GM19395 (cell line): ENCODE data around the gene EIF3M.
"Not testable (repeated sequence)": the region's sequence is repeated elsewhere in the genome, so short reads cannot be mapped to it uniquely, and the experiment has no call there.

Experiments used
- ATAC-seq: cut with Tn5 transposase; IDR thresholded peaks from one replicate; pipeline ENCODE4 v1.9.1; 2021; ENCODE audit warnings: mild to moderate bottlenecking, moderate library complexity; ENCODE audit not compliant: unreplicated experiment

EIF3M gene

GRCh38 chr11:32594272-32594671, 10.6 kb downstream of the EIF3M start:
- ATAC-seq = no peak

- not testable (repeated sequence) for ATAC-seq
Measured at GRCh38 chr11:32596114-32596513, 12.5 kb downstream of the EIF3M start.

- ATAC-seq = no peak
Measured at GRCh38 chr11:32597921-32598320, 14.3 kb downstream of the EIF3M start.

- no peak for ATAC-seq
Measured at GRCh38 chr11:32602657-32603415, 19.2 kb downstream of the EIF3M start.

GRCh38 chr11:32606220-32606619, 22.6 kb downstream of the EIF3M start:
- ATAC-seq = no peak

- ATAC-seq = not testable (repeated sequence)
Measured at GRCh38 chr11:32608826-32609225, 25.2 kb downstream of the EIF3M start.

- ATAC-seq = no peak
Measured at GRCh38 chr11:32610797-32611352, 27.2 kb downstream of the EIF3M start.

- no peak for ATAC-seq
Measured at GRCh38 chr11:32613500-32614151, 30.0 kb downstream of the EIF3M start.

GRCh38 chr11:32615422-32615821, 31.8 kb downstream of the EIF3M start:
- ATAC-seq = no peak

GRCh38 chr11:32616903-32617302, 33.3 kb downstream of the EIF3M start:
- no peak for ATAC-seq

- no peak for ATAC-seq
Measured at GRCh38 chr11:32630844-32631243, 47.2 kb downstream of the EIF3M start.

GRCh38 chr11:32635819-32636218, 52.2 kb downstream of the EIF3M start:
- ATAC-seq = no peak

- ATAC-seq = no peak
Measured at GRCh38 chr11:32641361-32641760, 57.7 kb downstream of the EIF3M start.

- no peak for ATAC-seq
Measured at GRCh38 chr11:32643526-32643925, 59.9 kb downstream of the EIF3M start.
